Stimulated activated CD8-positive, alpha-beta memory T cell treated with anti-CD3 and anti-CD28 coated beads, Interleukin-12 subunit alpha, Interleukin-12 subunit beta, amount 100 ng/mL, for 24 hours (primary cell): ENCODE results near the gene DDC.
"Not testable (repeated sequence)": the region's sequence is repeated elsewhere in the genome, so short reads cannot be mapped to it uniquely, and the experiment has no call there.

Experiments
- DNase-seq: peaks from one replicate; pipeline ENCODE4 v3.0.0-alpha.2; 2020; ENCODE audit errors: extremely low read depth

The DDC gene

GRCh38 chr7:50528266-50529092, 36.7 kb downstream of the DDC start:
- no peak for DNase-seq

- not testable (repeated sequence) for DNase-seq
Observed at GRCh38 chr7:50519350-50519749, 45.9 kb downstream of the DDC start.

GRCh38 chr7:50513166-50513871, 51.9 kb downstream of the DDC start:
- DNase-seq, result no peak

GRCh38 chr7:50512384-50512783, 52.8 kb downstream of the DDC start:
- no peak for DNase-seq

- DNase-seq, result no peak
Observed at GRCh38 chr7:50509459-50509858, 55.7 kb downstream of the DDC start.

- no peak for DNase-seq
Observed at GRCh38 chr7:50508471-50508943, 56.7 kb downstream of the DDC start.

- DNase-seq, result no peak
Observed at GRCh38 chr7:50507898-50508470, 57.2 kb downstream of the DDC start.

GRCh38 chr7:50505553-50506210, 59.5 kb downstream of the DDC start:
- no peak for DNase-seq

GRCh38 chr7:50504646-50505546, 60.3 kb downstream of the DDC start:
- no peak for DNase-seq

- no peak for DNase-seq
Observed at GRCh38 chr7:50502947-50503346, 62.3 kb downstream of the DDC start.

- DNase-seq, result no peak
Observed at GRCh38 chr7:50502001-50502684, 63.1 kb downstream of the DDC start.

GRCh38 chr7:50499092-50499491, 66.1 kb downstream of the DDC start:
- no peak for DNase-seq

- no peak for DNase-seq
Observed at GRCh38 chr7:50497968-50498367, 67.2 kb downstream of the DDC start.

GRCh38 chr7:50497068-50497642, 68.0 kb downstream of the DDC start:
- DNase-seq, result no peak

GRCh38 chr7:50496569-50496968, 68.6 kb downstream of the DDC start:
- DNase-seq, result no peak

- no peak for DNase-seq
Observed at GRCh38 chr7:50495746-50496145, 69.5 kb downstream of the DDC start.

- DNase-seq, result no peak
Observed at GRCh38 chr7:50492770-50493519, 72.3 kb downstream of the DDC start.

- DNase-seq, result no peak
Observed at GRCh38 chr7:50491943-50492342, 73.3 kb downstream of the DDC start.

GRCh38 chr7:50491209-50491608, 74.0 kb downstream of the DDC start:
- no peak for DNase-seq
